Placental pericyte (primary cell): ENCODE results near the gene ZNF599. TPM values are rescaled to one million over a fixed set of nuclear protein-coding genes. Genes with fewer than 3 reads are reported as not detected.

Experiments
- total RNA-seq: library from RNA; depleted of rRNA; stranded (reverse); fragments of >200 nt; gene quantifications from 2 replicates; pipeline ENCODE4 v1.2.3, GENCODE V29; 2012

The ZNF599 gene
- total RNA-seq: 4.6 and 6.1 TPM in 2 replicates

DNA sequence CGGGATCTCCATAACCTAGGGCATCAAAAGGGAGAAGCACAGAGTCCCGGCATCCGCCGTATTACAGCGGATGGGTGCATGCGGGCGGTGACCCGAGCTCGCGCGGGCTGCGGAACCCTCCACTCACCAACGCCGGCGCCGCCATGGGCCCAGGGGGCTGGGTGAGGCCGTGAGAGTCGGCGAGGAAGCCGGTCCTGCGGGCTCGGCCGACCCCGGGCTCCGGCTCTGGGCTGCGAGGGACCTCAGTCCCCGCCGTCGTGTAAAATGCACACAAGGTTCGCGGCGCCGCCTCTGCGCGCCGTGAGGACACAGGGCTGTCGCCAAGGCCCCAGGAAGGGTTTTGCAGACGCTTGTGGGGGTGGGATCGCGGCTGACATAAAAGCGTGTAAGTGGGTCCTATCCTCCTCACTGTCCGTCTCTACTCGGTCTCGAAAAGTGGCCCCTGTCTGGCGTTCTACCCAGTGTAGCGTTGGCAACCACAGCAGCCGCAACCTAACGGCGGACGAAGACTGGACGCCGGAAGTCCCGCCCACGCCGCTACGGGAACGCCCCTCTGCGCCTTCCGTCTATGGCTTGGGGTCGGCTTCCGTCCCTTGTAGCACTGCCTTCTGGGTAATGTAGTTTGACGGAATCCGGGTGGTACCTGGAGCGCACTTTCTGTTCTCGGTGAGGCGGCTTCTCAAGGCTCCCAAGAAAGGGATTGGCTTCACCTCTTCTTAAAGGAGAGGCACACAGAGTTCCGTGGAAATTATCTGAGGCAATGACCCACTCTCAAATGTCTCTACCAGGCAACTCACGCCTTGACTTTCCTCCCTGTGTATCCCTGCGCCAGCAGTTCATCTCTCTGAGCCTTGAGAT is at the start of gene ZNF599:
Gene ZNF599 (minus strand): TSS at position 519 of the 858 bp plus-strand sequence. CDS start 374 bp downstream, at position 145.

DNA sequence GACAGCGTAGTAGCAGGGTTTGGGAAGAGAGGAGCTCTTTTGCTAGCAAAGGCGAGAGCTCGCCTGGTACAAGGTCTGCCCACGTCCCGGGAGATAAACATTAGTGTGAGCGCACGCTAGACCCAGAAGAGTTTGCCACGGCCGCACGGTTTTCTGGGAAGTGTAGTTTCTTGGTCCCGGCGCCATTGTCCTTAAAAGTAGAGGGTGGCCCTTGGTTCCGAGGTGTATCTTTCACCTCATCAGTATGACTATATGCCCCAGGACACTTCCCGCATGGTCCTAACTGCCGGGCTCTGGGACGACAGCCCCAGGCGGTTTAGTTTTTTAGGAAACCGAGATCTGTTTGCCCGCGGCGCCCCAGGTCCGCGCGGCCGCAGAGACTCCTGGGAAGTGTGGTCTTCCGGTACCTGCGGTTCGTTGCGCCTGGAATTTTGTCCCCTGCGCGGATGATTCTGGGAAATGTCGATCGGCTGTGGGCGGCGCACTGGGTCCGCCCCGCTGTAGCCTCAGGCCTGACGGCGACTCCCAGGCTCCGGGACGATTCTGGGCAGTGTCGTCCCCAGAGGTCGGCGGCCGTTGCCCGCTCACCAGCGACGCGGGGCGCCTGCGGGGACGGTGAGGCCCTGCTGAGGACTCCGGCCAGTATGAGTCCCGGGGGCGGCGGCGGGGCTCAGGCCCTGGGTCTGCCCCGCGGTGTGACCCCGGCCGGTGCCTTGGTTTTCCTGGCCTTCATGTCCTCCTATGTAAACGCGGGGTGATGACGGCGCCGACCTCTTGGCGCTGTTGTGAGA is 39.1 kb downstream of the ZNF599 start, which contains the start of gene ZNF181:
Gene ZNF181 (plus strand): TSS at position 498 of the 791 bp plus-strand sequence. CDS start 795 bp downstream, outside the sequence.

Other genes with a start within 250 kb of the ZNF599 start
- under 0.01 and 0.22 TPM in 2 replicates for gene SCGB2B2, start 96.1 kb downstream of the ZNF599 start, total RNA-seq
- gene ZNF302, start 95.5 kb downstream of the ZNF599 start, total RNA-seq: 10.7 and 15.3 TPM in 2 replicates
- gene ZNF181, start 39.0 kb downstream of the ZNF599 start, total RNA-seq: 9.4 and 15.5 TPM in 2 replicates
- gene ZNF30, start 153.7 kb upstream of the ZNF599 start, total RNA-seq: 1.3 and 3.7 TPM in 2 replicates
- 3.3 and 17.0 TPM in 2 replicates for gene ZNF792, start 191.0 kb upstream of the ZNF599 start, total RNA-seq
- gene GRAMD1A, start 227.1 kb upstream of the ZNF599 start, total RNA-seq: 34.6 and 46.0 TPM in 2 replicates